MG63 (cell line): Measurements from ENCODE around the gene SLC4A3. TPM values are rescaled to one million over a fixed set of nuclear protein-coding genes. Genes with fewer than 3 reads are reported as not detected.

Source experiments
- DNase-seq: peaks from one replicate; pipeline ENCODE4 v3.0.0-alpha.2; 2020
- H3K27me3 ChIP-seq: fragments of 250-450 bp; sonication (Bioruptor Pico); 2 replicates; pipeline ENCODE4 v1.5.1; 2020; ENCODE audit warnings: mild to moderate bottlenecking, moderate library complexity
- H3K36me3 ChIP-seq: fragments of 250-450 bp; sonication (Bioruptor Pico); 2 replicates; pipeline ENCODE4 v1.5.1; 2020; ENCODE audit warnings: mild to moderate bottlenecking, moderate library complexity
- H3K4me3 ChIP-seq: fragments of 250-450 bp; sonication (Bioruptor Pico); 2 replicates; pipeline ENCODE4 v1.5.1; 2020; ENCODE audit warnings: mild to moderate bottlenecking, moderate library complexity
- H3K9me3 ChIP-seq: fragments of 250-450 bp; sonication (Bioruptor Pico); 2 replicates; pipeline ENCODE4 v1.5.1; 2020; ENCODE audit warnings: mild to moderate bottlenecking, moderate library complexity
- total RNA-seq: library from RNA; depleted of rRNA; stranded (reverse); fragments of >200 nt; shearing (Covaris generic); gene quantifications from 2 replicates; pipeline ENCODE4 v1.2.3, GENCODE V29; 2014; ENCODE audit warnings: low replicate concordance; rRNA removed

SLC4A3 gene, protein sequence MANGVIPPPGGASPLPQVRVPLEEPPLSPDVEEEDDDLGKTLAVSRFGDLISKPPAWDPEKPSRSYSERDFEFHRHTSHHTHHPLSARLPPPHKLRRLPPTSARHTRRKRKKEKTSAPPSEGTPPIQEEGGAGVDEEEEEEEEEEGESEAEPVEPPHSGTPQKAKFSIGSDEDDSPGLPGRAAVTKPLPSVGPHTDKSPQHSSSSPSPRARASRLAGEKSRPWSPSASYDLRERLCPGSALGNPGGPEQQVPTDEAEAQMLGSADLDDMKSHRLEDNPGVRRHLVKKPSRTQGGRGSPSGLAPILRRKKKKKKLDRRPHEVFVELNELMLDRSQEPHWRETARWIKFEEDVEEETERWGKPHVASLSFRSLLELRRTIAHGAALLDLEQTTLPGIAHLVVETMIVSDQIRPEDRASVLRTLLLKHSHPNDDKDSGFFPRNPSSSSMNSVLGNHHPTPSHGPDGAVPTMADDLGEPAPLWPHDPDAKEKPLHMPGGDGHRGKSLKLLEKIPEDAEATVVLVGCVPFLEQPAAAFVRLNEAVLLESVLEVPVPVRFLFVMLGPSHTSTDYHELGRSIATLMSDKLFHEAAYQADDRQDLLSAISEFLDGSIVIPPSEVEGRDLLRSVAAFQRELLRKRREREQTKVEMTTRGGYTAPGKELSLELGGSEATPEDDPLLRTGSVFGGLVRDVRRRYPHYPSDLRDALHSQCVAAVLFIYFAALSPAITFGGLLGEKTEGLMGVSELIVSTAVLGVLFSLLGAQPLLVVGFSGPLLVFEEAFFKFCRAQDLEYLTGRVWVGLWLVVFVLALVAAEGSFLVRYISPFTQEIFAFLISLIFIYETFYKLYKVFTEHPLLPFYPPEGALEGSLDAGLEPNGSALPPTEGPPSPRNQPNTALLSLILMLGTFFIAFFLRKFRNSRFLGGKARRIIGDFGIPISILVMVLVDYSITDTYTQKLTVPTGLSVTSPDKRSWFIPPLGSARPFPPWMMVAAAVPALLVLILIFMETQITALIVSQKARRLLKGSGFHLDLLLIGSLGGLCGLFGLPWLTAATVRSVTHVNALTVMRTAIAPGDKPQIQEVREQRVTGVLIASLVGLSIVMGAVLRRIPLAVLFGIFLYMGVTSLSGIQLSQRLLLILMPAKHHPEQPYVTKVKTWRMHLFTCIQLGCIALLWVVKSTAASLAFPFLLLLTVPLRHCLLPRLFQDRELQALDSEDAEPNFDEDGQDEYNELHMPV
- total RNA-seq = 3.0 and 4.9 TPM in 2 replicates

DNA sequence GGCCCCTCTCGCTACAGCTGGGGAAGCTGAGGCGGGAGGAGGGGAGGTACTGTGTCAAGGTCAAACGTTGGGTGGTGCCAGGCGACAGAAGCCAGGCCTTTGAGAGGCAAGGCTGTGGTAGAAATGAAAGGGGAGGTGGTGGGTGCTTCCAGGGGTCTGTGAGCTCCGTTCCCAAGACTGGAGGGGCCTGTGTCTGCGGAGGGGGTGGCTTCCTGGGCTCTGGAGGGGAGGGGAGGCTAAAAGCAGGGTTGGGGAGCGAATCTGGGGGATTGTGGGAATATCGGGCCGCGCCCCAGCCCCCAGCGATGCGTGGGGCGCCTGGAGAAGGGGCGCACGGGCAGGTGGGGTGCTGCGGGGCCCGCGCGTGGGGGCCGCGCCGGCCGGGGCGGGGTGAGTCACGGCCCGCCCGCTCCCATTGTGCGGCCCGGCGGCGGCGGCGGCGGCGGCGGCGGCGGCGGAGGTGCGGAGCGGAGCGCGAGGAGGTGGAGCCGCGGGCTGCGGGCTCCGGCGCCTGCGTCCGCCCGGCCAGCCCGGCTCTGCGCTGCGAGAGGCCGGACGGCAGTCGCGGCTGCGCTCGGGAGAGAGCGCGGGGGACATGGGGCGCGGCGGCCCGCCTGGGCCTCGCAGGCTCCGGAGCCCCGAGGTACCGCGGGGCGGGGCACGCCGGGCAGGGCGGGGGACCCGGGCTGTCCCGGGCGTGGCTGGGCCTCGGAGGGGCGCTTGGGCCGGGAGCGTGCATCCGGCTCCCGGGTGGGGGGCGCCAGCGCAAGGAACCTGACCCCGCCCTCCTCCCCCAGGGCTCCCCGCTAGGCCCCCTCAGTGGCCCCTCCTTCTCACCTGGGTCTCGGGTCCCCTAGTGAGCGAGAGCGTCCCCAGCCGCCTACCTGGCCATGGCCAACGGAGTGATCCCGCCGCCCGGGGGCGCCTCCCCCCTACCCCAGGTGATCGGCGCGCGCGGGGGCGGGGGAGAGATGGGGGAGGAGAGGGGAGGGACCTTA is at the start of gene SLC4A3:
TSS of gene SLC4A3 (plus strand) at position 528 of the 998 bp plus-strand sequence. CDS start at position 891, 363 bp downstream.
- Histone ChIP-seq H3K4me3 (peak within 1 kb of the TSS; percentile 50), H3K9me3 (no peaks in the 10 kb centered on the region), H3K27me3 (no peaks in the 10 kb centered on the region), H3K36me3 (no peaks in the 10 kb centered on the region)
- peak; percentile 39 for DNase-seq

DNA sequence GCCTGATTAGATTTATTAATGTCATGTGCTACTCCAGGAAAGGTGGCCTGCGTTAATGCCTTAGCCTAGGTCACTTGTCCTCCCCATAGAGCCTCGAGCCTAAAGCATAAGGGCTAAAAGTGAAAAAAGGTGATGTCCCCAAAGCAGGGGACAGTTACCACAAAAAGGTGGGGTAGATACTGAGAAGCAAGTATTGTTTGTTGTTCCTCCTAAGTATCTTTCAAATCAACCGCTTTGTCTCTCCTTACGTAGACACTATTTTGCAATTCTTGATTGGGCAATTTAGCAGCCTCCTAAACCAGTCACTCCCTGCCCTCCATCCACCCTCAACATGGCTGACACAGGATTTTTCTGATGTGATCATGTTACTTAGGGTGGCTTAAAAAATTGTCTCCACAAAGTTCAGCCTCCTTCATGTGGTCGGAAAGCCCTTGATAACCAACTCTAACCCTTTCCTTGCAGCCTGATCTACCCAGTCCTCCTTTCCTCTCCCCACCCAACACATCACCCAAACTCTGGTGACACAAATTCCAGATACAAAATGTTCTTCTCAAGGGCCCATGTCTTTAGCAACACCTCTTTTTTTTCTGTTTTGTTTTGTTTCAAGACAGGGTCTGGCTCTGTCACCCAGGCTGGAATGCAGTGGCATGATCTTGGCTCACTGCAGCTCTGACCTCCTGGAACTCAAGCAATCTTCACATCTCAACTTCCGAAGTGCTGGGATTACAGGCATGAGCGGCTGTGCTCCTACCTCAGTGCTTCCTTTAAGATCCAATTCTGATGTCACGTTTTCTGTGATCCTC is 48.4 kb upstream of the SLC4A3 start:
- H3K9me3 ChIP-seq = no peaks in the 10 kb centered on the region
- H3K4me3 ChIP-seq = no peak overlapping the region
- H3K36me3 ChIP-seq = no peaks in the 10 kb centered on the region
- no peaks in the 10 kb centered on the region for H3K27me3 ChIP-seq
- DNase-seq = no peak

DNA sequence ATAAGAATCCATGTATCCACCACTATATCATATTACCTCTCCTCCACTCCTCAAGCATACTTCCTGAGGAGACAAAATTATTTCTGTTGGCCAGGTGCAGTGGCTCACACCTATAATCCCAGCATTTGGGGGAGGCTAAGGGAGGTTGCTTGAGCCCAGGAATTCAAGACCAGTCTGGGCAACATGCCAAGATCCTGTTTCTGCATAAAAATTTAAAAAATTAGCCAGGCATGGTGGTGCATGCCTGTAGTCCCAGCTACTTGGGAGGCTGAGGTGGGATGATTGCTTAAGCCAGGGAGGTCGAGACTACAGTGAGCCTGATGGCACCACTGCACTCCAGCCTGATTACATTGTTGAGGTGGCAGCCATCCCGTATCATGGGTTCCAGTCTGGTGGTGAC is 46.1 kb upstream of the SLC4A3 start:
- Histone ChIP-seq H3K4me3 (no peak overlapping the region), H3K27me3 (no peaks in the 10 kb centered on the region), H3K36me3 (no peaks in the 10 kb centered on the region), H3K9me3 (no peaks in the 10 kb centered on the region)
- DNase-seq = no peak

DNA sequence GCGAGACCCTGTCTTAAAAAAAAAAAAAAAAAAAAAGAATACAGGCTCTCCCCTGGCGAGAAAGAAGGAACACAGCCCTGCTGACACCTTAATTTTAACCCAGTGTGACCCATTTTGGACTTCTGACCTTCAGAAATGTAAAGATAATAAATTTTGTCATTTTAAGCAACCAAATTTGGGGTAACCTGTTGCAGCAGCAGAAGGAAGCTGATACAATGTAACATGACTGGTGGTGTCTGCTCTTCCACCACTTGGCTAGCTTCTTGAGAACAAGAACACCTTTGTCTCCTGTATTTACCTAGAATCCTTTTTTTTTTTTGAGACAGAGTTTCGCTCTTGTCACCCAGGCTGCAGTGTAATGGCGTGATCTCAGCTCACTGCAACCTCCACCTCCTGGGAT is 36.3 kb upstream of the SLC4A3 start:
- no peak for DNase-seq
- H3K9me3 ChIP-seq = no peaks in the 10 kb centered on the region
- H3K4me3 ChIP-seq = no peak overlapping the region
- no peaks in the 10 kb centered on the region for H3K36me3 ChIP-seq
- H3K27me3 ChIP-seq = no peaks in the 10 kb centered on the region

DNA sequence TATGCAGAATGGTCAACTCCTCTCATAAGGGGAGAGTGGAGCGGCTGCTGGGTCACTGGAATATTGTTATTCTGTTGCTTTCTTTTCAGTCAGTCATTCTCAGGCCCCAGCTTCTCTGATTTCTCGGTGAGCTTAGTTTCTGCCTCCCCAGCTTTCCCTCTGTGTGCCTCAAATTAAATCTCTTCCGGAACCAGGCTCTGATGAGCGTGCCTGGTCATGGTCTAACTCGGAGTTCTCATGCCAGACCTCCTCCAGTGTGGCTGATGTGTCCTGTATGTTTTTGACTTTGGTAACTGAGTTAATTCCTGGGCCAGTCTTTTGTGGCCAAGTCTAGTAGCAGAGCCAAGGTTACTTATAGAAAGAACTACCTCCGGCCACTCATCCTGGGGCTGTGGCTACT is 34.7 kb upstream of the SLC4A3 start:
- DNase-seq = no peak

DNA sequence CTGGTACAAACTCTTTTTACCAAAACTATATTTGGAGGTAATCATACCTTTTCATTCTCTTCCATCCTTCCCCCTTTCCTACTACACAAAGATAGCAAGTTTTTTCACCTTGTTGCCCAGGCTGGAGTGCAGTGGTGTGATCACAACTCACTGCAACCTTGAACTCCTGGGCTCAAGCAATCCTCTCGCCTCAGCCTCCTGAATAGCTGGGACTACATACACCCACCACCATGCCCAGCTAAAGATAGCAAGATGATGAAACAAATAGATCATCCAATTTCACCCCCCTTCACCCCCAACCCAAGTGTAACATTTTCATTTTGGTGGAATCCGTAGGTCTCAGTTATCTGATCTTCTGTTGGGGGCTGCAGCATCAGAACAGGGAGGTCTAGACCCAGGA is 34.3 kb upstream of the SLC4A3 start:
- Histone ChIP-seq H3K27me3 (no peaks in the 10 kb centered on the region), H3K36me3 (no peaks in the 10 kb centered on the region), H3K4me3 (no peak overlapping the region), H3K9me3 (no peaks in the 10 kb centered on the region)
- no peak for DNase-seq

More for the DNA sequence above, 34.7 kb upstream of the SLC4A3 start:
- Histone ChIP-seq H3K36me3 (no peaks in the 10 kb centered on the region), H3K9me3 (no peaks in the 10 kb centered on the region), H3K27me3 (no peaks in the 10 kb centered on the region), H3K4me3 (no peak overlapping the region)

DNA sequence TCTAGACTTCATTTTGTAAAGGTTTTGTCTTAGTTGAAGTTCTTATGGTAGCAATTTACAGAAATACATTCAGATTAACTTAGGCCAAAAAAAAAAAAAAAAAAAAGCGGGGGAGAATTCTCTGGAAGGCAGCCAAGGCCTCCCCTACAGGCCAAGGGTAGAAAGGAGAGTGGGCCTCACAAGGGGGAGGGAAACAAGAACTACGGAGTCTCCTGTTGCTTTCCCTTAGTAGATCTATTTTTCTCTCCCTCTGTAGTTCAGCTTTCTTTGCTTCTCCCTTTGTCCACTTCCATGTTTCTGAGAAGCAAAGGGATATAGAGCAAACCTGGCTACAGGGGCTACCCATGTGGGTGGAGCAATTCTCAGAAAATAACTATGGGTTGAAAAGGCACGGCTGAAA is 32.2 kb upstream of the SLC4A3 start:
- H3K9me3 ChIP-seq = no peaks in the 10 kb centered on the region
- H3K4me3 ChIP-seq = no peak overlapping the region
- no peaks in the 10 kb centered on the region for H3K27me3 ChIP-seq
- no peak for DNase-seq
- H3K36me3 ChIP-seq = no peaks in the 10 kb centered on the region

DNA sequence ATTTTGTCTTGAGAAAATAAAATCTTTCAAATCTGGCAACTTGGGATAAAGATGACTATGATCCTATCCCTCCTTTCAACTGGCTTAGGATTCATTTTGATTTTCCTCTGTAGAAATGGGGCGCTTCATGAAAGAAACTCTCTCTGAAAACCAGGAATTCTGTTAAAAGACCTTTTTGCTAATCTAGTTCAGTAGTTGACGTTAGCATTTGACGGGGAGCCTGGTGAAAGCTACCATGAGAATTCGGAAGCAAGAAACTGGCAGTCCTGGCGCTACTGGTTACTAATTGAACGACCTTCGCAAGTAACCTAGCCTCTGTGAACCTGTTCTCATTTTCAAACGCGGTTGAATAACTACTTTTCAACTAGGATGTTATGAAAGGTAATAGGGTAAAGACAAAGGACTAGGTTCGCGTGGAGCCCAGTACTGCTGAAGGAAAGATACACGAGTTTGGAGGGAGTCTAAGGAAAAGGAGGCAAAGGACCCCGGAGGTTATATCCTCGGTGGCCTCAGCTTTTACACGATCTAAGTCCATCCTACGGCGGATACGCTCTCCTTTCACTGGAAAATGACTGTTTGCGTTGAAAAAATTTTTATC is 30.4 kb upstream of the SLC4A3 start:
- DNase-seq = no peak
- Histone ChIP-seq H3K36me3 (peaks cover 4% of the 10 kb centered on the region; the same call in 1 of the 2 replicates), H3K27me3 (no peaks in the 10 kb centered on the region), H3K4me3 (peak overlapping the region; percentile 77), H3K9me3 (no peaks in the 10 kb centered on the region)

DNA sequence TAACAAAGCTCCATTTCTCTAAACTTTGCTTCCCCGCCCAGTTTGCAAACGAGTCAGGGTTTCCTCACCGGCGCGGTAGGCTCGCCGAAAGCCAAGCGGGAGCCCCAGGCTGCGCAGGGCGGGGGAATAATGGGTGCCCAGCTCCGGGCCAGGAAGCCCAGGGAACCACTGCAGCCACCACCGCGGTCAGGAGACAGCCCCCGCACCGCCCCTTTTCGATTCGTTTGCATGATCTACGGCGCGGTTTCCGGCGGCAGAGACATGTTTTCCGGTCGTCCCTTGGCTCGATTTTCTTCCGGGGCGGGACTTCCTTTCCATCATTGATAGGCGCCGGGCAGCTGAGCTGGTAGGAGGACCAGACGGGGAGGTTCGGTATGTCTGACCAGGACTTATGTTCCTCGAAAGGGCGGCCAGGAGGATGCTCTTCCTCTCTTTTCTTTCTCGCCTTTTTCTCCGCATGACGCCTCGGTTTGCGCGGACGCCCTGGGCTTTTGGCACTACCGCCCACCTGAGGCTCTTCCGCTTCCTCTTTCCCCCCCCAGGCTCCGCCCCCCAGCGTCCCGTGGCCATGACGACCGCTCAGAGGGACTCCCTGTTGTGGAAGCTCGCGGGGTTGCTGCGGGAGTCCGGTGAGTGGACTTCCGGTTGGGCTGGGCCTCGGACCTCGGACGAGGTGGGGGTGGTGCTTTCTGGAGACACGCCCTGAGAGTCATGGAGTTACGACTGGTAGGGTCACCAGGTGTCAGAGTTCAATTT is 29.7 kb upstream of the SLC4A3 start, which contains the start of gene STK11IP:
TSS of gene STK11IP (plus strand) at position 306 of the 756 bp plus-strand sequence. CDS start at position 569, 263 bp downstream.
- Histone ChIP-seq H3K9me3 (no peaks in the 10 kb centered on the region), H3K4me3 (peak within 1 kb of the TSS; percentile 77), H3K27me3 (no peaks in the 10 kb centered on the region), H3K36me3 (peaks cover 9% of the 10 kb centered on the region; the same call in 1 of the 2 replicates)
- DNase-seq = peak; percentile 98

DNA sequence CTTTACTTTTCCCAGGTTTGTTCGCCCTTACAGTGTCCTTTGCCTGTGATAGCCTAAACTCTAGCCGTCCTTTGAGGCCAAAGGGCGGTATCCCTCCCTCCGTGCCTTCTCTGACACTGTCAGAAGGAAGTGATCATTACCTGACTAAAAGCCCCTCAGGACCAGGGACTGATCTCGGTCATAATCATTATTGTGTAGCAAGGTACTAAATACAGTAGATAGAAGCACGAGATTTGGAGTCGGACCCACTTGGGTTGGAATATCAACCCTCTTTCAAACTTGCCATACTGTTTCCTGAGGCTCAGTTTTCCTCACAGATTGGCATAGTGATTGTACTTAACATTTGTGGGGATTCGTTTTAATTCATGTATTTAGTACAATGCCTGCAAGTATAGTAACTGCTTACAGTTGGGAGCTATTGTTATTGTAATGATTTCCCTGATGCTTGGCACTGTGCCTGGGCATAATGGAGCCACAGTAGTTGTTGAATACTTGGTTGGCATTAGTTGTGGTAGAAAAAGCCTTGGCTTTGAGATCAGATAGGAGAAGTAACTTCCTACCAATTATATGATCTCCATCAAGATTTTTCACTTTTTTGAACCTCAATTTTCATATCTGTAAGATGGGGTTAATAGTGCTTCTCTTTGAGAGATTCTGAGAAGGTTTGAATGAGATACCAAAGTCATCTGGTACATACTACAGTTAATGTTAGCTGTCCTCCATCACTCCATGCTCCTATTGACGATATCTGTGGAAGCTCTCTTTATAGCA is 28.9 kb upstream of the SLC4A3 start:
- Histone ChIP-seq H3K4me3 (peak overlapping the region; percentile 77), H3K9me3 (no peaks in the 10 kb centered on the region), H3K27me3 (no peaks in the 10 kb centered on the region), H3K36me3 (peaks cover 9% of the 10 kb centered on the region; the same call in 1 of the 2 replicates)
- peak; percentile 22 for DNase-seq

DNA sequence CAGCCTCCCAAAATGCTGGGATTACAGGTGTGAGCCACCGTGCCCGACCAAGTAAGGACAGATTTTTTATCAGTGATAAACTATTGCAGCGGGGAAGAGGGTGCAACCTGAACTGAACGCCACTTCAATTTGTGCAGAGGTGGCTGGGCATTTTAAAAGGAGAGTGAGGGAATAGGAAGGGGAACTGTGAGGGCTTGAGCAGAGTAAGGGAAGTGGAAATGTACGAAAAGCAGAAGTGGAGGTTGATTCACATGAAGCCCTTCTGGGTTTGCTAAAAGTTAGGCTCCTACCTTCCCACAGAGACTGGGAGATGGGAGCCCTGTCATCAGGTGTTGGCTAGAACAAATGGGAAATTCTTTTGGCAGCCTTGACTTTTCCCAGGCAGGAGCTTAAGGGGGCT is 23.7 kb upstream of the SLC4A3 start:
- Histone ChIP-seq H3K4me3 (no peak overlapping the region), H3K27me3 (no peaks in the 10 kb centered on the region), H3K36me3 (peaks cover 9% of the 10 kb centered on the region; the same call in 1 of the 2 replicates), H3K9me3 (no peaks in the 10 kb centered on the region)
- no peak for DNase-seq

DNA sequence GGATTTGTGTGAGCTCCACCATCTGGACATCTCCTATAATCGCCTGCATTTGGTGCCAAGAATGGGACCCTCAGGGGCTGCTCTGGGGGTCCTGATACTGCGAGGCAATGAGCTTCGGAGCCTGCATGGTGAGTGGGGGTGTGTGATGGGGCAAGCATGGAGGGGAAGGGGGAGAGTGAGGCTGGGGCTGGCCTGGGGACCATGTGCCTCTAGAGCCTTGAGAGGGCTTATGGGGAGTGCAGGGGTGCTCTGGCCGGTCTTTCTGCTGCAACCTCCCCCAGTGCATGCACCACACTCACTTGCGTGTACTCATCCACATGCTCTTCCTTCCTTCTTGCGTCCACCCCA is 21.8 kb upstream of the SLC4A3 start:
- no peak overlapping the region for H3K4me3 ChIP-seq
- no peak for DNase-seq
- H3K27me3 ChIP-seq = no peaks in the 10 kb centered on the region
- H3K9me3 ChIP-seq = no peaks in the 10 kb centered on the region
- H3K36me3 ChIP-seq = peaks cover 9% of the 10 kb centered on the region

DNA sequence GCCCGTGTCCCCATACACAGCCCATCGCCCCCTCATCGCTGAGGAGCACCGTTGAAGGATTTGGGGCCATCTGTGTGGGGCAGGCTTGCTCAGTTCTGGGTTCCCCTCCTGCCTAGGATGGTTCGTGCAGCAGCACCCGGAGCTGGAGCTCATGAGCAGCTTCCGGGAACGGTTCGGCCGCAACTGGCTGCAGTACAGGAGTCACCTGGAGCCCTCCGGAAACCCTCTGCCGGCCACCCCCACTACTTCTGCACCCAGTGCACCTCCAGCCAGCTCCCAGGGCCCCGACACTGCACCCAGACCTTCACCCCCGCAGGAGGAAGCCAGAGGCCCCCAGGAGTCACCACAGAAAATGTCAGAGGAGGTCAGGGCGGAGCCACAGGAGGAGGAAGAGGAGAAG is 19.5 kb upstream of the SLC4A3 start:
- no peak for DNase-seq
- Histone ChIP-seq H3K27me3 (no peaks in the 10 kb centered on the region), H3K9me3 (no peaks in the 10 kb centered on the region), H3K36me3 (no peaks in the 10 kb centered on the region; the same call in none of the 2 replicates), H3K4me3 (no peak overlapping the region)
